NCI-H446 (cell line): ENCODE measurements around the gene NUCKS1.

Source experiments
- DNase-seq, 2 experiments: peaks; one replicate each; lab custom pipeline; 2025; lab: John Stamatoyannopoulos, UW

The NUCKS1 gene

GRCh38 chr1:205750138-205751035 is at the start of gene NUCKS1:
TSS of gene NUCKS1 (minus strand) at chr1:205750182. CDS start at chr1:205749973, 209 bp downstream.
- DNase-seq = peak; percentile 98 to 100

- DNase-seq = no peak
These were observed 48.6 kb upstream of the NUCKS1 start for GRCh38 chr1:205798577-205798976.

GRCh38 chr1:205797168-205797567 is 47.2 kb upstream of the NUCKS1 start:
- no peak for DNase-seq

GRCh38 chr1:205794011-205794730 is 44.2 kb upstream of the NUCKS1 start:
- DNase-seq = no peak

- DNase-seq = no peak
These were observed 43.1 kb upstream of the NUCKS1 start for GRCh38 chr1:205792961-205793673.

GRCh38 chr1:205792481-205792881 is 42.5 kb upstream of the NUCKS1 start:
- no peak for DNase-seq

GRCh38 chr1:205791568-205792180 is 41.7 kb upstream of the NUCKS1 start:
- DNase-seq = peak; percentile 24 to 43

- no peak for DNase-seq
These were observed 37.4 kb upstream of the NUCKS1 start for GRCh38 chr1:205787287-205787916.

GRCh38 chr1:205786601-205787000 is 36.6 kb upstream of the NUCKS1 start:
- DNase-seq = no peak

- DNase-seq = no peak
These were observed 35.5 kb upstream of the NUCKS1 start for GRCh38 chr1:205785446-205785845.

GRCh38 chr1:205783904-205784303 is 33.9 kb upstream of the NUCKS1 start:
- DNase-seq = peak in 1 of 2 experiments; percentile 15

GRCh38 chr1:205783433-205783795 is 33.4 kb upstream of the NUCKS1 start:
- DNase-seq = no peak

- no peak for DNase-seq
These were observed 32.8 kb upstream of the NUCKS1 start for GRCh38 chr1:205782627-205783432.

GRCh38 chr1:205780335-205780734 is 30.4 kb upstream of the NUCKS1 start:
- no peak for DNase-seq

GRCh38 chr1:205777994-205778393 is 28.0 kb upstream of the NUCKS1 start:
- DNase-seq = no peak

- no peak for DNase-seq
These were observed 25.7 kb upstream of the NUCKS1 start for GRCh38 chr1:205775717-205776056.

- DNase-seq = peak; percentile 70 to 93
These were observed 25.2 kb upstream of the NUCKS1 start, which contains the start of gene RAB29 for GRCh38 chr1:205775015-205775716. TSS of gene RAB29 (minus strand) at chr1:205775482. CDS start at chr1:205774956, 526 bp downstream.

GRCh38 chr1:205774198-205775014 is 24.4 kb upstream of the NUCKS1 start:
- DNase-seq = no peak

- DNase-seq = no peak
These were observed 22.6 kb upstream of the NUCKS1 start for GRCh38 chr1:205772607-205773032.
